SK-N-SH (cell line): ENCODE data around the gene MROH7. TPM values are rescaled to one million over a fixed set of nuclear protein-coding genes. Genes with fewer than 3 reads are reported as not detected.

ENCODE experiments used
- CTCF ChIA-PET: fragments of 300-600, 350-600 bp; formaldehyde crosslinking; extraction: SDS; loops from one replicate; lab custom pipeline; 2021; lab: Yijun Ruan, JAX
- POLR2A ChIA-PET: fragments of 350-600 bp; sonication (Branson Sonifier 250); formaldehyde crosslinking; extraction: SDS; loops from one replicate; lab custom pipeline; 2020; ENCODE audit warnings: antibody characterized with exemption, inconsistent platforms; lab: Yijun Ruan, JAX
- DNase-seq: peaks from one replicate; pipeline ENCODE4 v3.0.0; 2012
- H2AFZ ChIP-seq: fragments of 200-600 bp; sonication (generic); 2 replicates; pipeline ENCODE4 v1.8.1; 2016; ENCODE audit warnings: antibody characterized with exemption, mild to moderate bottlenecking, low read depth
- H3F3A ChIP-seq: fragments of 200-600 bp; sonication (generic); replicated peaks from 2 replicates; pipeline ENCODE3; 2016; ENCODE audit warnings: antibody characterized with exemption, mild to moderate bottlenecking; ENCODE audit not compliant: insufficient read depth
- H3K27ac ChIP-seq, 2 experiments: fragments of 200-500 bp in 1 of 2; fragments of 200-600 bp in 1 of 2; sonication (Bioruptor generic) in 1 of 2; sonication (generic), shearing (Covaris generic) in 1 of 2; 2 replicates each; pipeline versions ENCODE4 v1.5.1 to v1.6.1; 2014 to 2016; ENCODE audit warnings: low read depth in 2 of 2, inconsistent platforms in 1 of 2, low read length in 1 of 2, mild to moderate bottlenecking in 1 of 2, mixed read lengths in 1 of 2
- H3K27me3 ChIP-seq: fragments of 200-600 bp; sonication (generic), shearing (Covaris generic); 2 replicates; pipeline ENCODE4 v1.6.1; 2016; ENCODE audit warnings: mixed run types; ENCODE audit not compliant: insufficient read depth
- H3K36me3 ChIP-seq, 2 experiments: fragments of 200-500 bp in 1 of 2; fragments of 200-600 bp in 1 of 2; sonication (Bioruptor generic) in 1 of 2; sonication (generic) in 1 of 2; replicated peaks in 1 of 2; 2 replicates each; pipeline versions ENCODE3 to v1.5.1; 2014 to 2016; ENCODE audit warnings: low read length in 1 of 2, mild to moderate bottlenecking in 1 of 2; ENCODE audit not compliant: insufficient read depth in 2 of 2, control insufficient read depth in 1 of 2
- H3K4me1 ChIP-seq, 2 experiments: fragments of 200-500 bp in 1 of 2; fragments of 200-600 bp in 1 of 2; sonication (Bioruptor generic) in 1 of 2; sonication (generic), shearing (Covaris generic) in 1 of 2; 2 replicates each; pipeline versions ENCODE4 v1.5.1 to v1.6.1; 2014 to 2016; ENCODE audit warnings: low read depth in 1 of 2, low read length in 1 of 2, mixed run types in 1 of 2; ENCODE audit not compliant: insufficient read depth in 2 of 2, control insufficient read depth in 1 of 2
- H3K4me2 ChIP-seq: fragments of 200-600 bp; sonication (generic), shearing (Covaris generic); 2 replicates; pipeline ENCODE4 v1.6.1; 2017; ENCODE audit warnings: mixed run types
- H3K4me3 ChIP-seq, 2 experiments: fragments of 200-500 bp in 1 of 2; fragments of 200-600 bp in 1 of 2; sonication (Bioruptor generic) in 1 of 2; sonication (generic), shearing (Covaris generic) in 1 of 2; 2 replicates each; pipeline versions ENCODE4 v1.5.1 to v1.8.1; 2014 to 2016; ENCODE audit warnings: low read depth in 2 of 2, inconsistent platforms in 1 of 2, low read length in 1 of 2, mild to moderate bottlenecking in 1 of 2, mixed read lengths in 1 of 2, moderate library complexity in 1 of 2
- H3K79me2 ChIP-seq: fragments of 200-600 bp; sonication (generic); 2 replicates; pipeline ENCODE4 v1.8.1; 2017; ENCODE audit warnings: mild to moderate bottlenecking; ENCODE audit not compliant: insufficient read depth
- H3K9ac ChIP-seq: fragments of 200-600 bp; sonication (generic); 2 replicates; pipeline ENCODE4 v1.6.1; 2017; ENCODE audit warnings: mixed run types
- H3K9me2 ChIP-seq: fragments of 200-600 bp; sonication (generic); 2 replicates; pipeline ENCODE4 v1.6.1; 2017; ENCODE audit warnings: mixed run types
- H3K9me3 ChIP-seq: fragments of 200-600 bp; sonication (generic); 2 replicates; pipeline ENCODE4 v1.6.1; 2017; ENCODE audit warnings: mixed run types, mild to moderate bottlenecking, moderate library complexity
- H4K20me1 ChIP-seq: fragments of 200-600 bp; sonication (generic); 2 replicates; pipeline ENCODE4 v1.6.1; 2017; ENCODE audit warnings: mild to moderate bottlenecking, mixed run types; ENCODE audit not compliant: insufficient read depth
- CHD2 ChIP-seq: fragments of 150-350 bp; IDR thresholded peaks from 2 replicates; pipeline ENCODE4 v1.6.1; 2018; ENCODE audit warnings: low read length; ENCODE audit not compliant: partially characterized antibody
- ELF1 ChIP-seq: IDR thresholded peaks from 2 replicates; pipeline ENCODE4 v1.4.0; 2012
- EP300 ChIP-seq, 2 experiments: IDR thresholded peaks; 2 replicates each; pipeline versions ENCODE4 v1.4.0 to v1.6.1; 2012; ENCODE audit warnings: borderline replicate concordance in 1 of 2, low read depth in 1 of 2, low read length in 1 of 2
- EZH2phosphoT487 ChIP-seq: fragments of 200-600 bp; sonication (generic); IDR thresholded peaks from 2 replicates; pipeline ENCODE4 v1.6.1; 2017; ENCODE audit warnings: low read depth, mixed run types, mild to moderate bottlenecking, antibody characterized with exemption, moderate library complexity, borderline replicate concordance
- FOXJ3 ChIP-seq: sonication (generic); formaldehyde crosslinking; IDR thresholded peaks from 2 replicates; pipeline ENCODE4 v1.5.1; 2020; ENCODE audit warnings: mild to moderate bottlenecking, missing genetic modification reagents
- FOXM1 ChIP-seq: IDR thresholded peaks from 2 replicates; pipeline ENCODE4 v1.4.0; 2012; ENCODE audit warnings: low read depth, mild to moderate bottlenecking
- GABPA ChIP-seq: IDR thresholded peaks from 2 replicates; pipeline ENCODE4 v1.4.0; 2012; ENCODE audit warnings: low read depth, mild to moderate bottlenecking
- GATA2 ChIP-seq: sonication (generic); formaldehyde crosslinking; IDR thresholded peaks from 2 replicates; pipeline ENCODE4 v1.5.0; 2020; ENCODE audit warnings: mild to moderate bottlenecking, missing genetic modification reagents
- JUND ChIP-seq: IDR thresholded peaks from 2 replicates; pipeline ENCODE4 v1.4.0; 2012
- MEF2A ChIP-seq: IDR thresholded peaks from 2 replicates; pipeline ENCODE4 v1.4.0; 2012; ENCODE audit warnings: low read depth, borderline replicate concordance
- MXI1 ChIP-seq: IDR thresholded peaks from 2 replicates; pipeline ENCODE4 v1.6.1; 2012; ENCODE audit warnings: mild to moderate bottlenecking, low read depth, low read length, improper control_type of control experiment
- NFIC ChIP-seq: IDR thresholded peaks from 2 replicates; pipeline ENCODE4 v1.4.0; 2012; ENCODE audit warnings: borderline replicate concordance
- POLR2AphosphoS5 ChIP-seq: IDR thresholded peaks from 2 replicates; pipeline ENCODE4 v1.6.1; 2012; ENCODE audit warnings: low read depth, low read length
- RCOR1 ChIP-seq: fragments of 150-350 bp; IDR thresholded peaks from 2 replicates; pipeline ENCODE4 v1.6.1; 2017; ENCODE audit warnings: antibody characterized with exemption, low read length
- RXRA ChIP-seq: IDR thresholded peaks from 2 replicates; pipeline ENCODE4 v1.4.0; 2012; ENCODE audit warnings: low read depth, mild to moderate bottlenecking, borderline replicate concordance
- SIN3A ChIP-seq: IDR thresholded peaks from 2 replicates; pipeline ENCODE4 v1.6.1; 2012; ENCODE audit warnings: low read depth, mild to moderate bottlenecking, low read length, moderate library complexity, borderline replicate concordance
- TAF1 ChIP-seq: IDR thresholded peaks from 2 replicates; pipeline ENCODE4 v1.6.1; 2012; ENCODE audit warnings: low read depth, mild to moderate bottlenecking, low read length, moderate library complexity, borderline replicate concordance
- TCF12 ChIP-seq: IDR thresholded peaks from 2 replicates; pipeline ENCODE4 v1.4.0; 2012
- TEAD4 ChIP-seq: IDR thresholded peaks from 2 replicates; pipeline ENCODE4 v1.4.0; 2012; ENCODE audit warnings: mild to moderate bottlenecking, borderline replicate concordance; ENCODE audit not compliant: insufficient read depth
- WGBS: methylation state at CpG from one replicate; pipeline ENCODE4 v1.1.6; 2017; ENCODE audit warnings: low lambda C conversion rate; 5-methylcytosine and 5-hydroxymethylcytosine counted together
- polyA plus RNA-seq, 3 experiments: library from polyadenylated mRNA; depleted of rRNA; stranded (reverse); fragments of >200 nt; gene quantifications; 2 replicates each; pipeline ENCODE4 v1.2.3, GENCODE V29; 2012
- TF ChIP-seq, protein P1 (sequence below): IDR thresholded peaks from 2 replicates; pipeline ENCODE4 v1.4.0; 2012; ENCODE audit warnings: low read depth
- TF ChIP-seq, protein P2 (sequence below): IDR thresholded peaks from 2 replicates; pipeline ENCODE4 v1.4.0; 2012; ENCODE audit warnings: low read depth, borderline replicate concordance
- TF ChIP-seq, protein P3 (sequence below): IDR thresholded peaks from 2 replicates; pipeline ENCODE4 v1.4.0; 2012; ENCODE audit warnings: low read depth, borderline replicate concordance
- TF ChIP-seq, protein P4 (sequence below): IDR thresholded peaks from 2 replicates; pipeline ENCODE4; 2012

MROH7 gene
- polyA plus RNA-seq, 1 of the 3 experiments (the other 2 are of a cell fraction) = 0.51 TPM

DNA sequence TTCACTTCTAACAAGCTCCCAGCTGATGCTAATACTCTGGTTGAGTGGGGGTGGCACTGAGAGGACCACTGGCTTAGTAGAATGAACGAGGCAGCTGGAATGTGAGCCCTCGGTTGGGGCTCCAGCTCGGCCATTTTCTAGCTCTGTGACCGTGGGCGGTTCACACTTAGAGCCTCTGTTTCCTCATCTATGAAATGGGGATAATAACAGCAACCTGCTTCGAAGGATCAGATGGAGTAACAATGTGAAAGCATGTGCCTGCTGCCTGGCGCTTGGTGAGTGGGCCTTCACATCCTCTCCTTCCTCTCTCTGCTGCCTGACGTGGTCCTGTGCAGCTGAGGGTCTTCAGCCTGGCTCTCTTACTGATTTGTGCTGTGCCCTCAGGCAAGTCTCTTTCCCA lies 53.2 kb downstream of the MROH7 start:
- no peak overlapping the region for H3K27ac ChIP-seq
- no peaks in the 10 kb centered on the region for H3K9me2 ChIP-seq
- no peaks in the 10 kb centered on the region for H3F3A ChIP-seq
- no peak overlapping the region for H3K4me3 ChIP-seq
- H3K4me1 ChIP-seq = no peaks in the 10 kb centered on the region
- no peak for DNase-seq
- H3K9ac ChIP-seq = no peak overlapping the region
- no peak overlapping the region for H3K4me2 ChIP-seq
- CTCF ChIA-PET = no interaction called here
- no peaks in the 10 kb centered on the region for H3K79me2 ChIP-seq
- H3K27me3 ChIP-seq = no peaks in the 10 kb centered on the region; the same call in 1 of the 2 replicates
- H3K9me3 ChIP-seq = no peaks in the 10 kb centered on the region
- TF ChIP-seq TEAD4 (no peak), ELF1 (no peak), MEF2A (no peak), NFIC (no peak), FOXM1 (no peak), FOXJ3 (CRISPR knock-in tag) (no peak), GATA2 (CRISPR knock-in tag) (no peak), JUND (no peak), RXRA (no peak), EZH2phosphoT487 (no peak), RCOR1 (no peak), TCF12 (no peak), TAF1 (no peak), EP300 (IDR thresholded peaks at IDR 0.05; ENCODE audit: borderline replicate concordance in 1 of 2, low read depth in 1 of 2, low read length in 1 of 2) (no peak), CHD2 (no peak)
- TF ChIP-seq, protein P1, sequence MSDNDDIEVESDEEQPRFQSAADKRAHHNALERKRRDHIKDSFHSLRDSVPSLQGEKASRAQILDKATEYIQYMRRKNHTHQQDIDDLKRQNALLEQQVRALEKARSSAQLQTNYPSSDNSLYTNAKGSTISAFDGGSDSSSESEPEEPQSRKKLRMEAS = no peak
- TF ChIP-seq, protein P2, sequence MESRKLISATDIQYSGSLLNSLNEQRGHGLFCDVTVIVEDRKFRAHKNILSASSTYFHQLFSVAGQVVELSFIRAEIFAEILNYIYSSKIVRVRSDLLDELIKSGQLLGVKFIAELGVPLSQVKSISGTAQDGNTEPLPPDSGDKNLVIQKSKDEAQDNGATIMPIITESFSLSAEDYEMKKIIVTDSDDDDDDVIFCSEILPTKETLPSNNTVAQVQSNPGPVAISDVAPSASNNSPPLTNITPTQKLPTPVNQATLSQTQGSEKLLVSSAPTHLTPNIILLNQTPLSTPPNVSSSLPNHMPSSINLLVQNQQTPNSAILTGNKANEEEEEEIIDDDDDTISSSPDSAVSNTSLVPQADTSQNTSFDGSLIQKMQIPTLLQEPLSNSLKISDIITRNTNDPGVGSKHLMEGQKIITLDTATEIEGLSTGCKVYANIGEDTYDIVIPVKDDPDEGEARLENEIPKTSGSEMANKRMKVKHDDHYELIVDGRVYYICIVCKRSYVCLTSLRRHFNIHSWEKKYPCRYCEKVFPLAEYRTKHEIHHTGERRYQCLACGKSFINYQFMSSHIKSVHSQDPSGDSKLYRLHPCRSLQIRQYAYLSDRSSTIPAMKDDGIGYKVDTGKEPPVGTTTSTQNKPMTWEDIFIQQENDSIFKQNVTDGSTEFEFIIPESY = no peak
- TF ChIP-seq, protein P3, sequence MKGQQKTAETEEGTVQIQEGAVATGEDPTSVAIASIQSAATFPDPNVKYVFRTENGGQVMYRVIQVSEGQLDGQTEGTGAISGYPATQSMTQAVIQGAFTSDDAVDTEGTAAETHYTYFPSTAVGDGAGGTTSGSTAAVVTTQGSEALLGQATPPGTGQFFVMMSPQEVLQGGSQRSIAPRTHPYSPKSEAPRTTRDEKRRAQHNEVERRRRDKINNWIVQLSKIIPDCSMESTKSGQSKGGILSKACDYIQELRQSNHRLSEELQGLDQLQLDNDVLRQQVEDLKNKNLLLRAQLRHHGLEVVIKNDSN = no peak
- TF ChIP-seq, all 33 proteins: peak for 0
- Histone ChIP-seq H3K36me3 (no peaks in the 10 kb centered on the region), H4K20me1 (no peaks in the 10 kb centered on the region), H2AFZ (no peak overlapping the region)
- POLR2A ChIA-PET = no interaction called here
- 68% methylated on average over 8 of the region's 8 CpGs for WGBS

DNA sequence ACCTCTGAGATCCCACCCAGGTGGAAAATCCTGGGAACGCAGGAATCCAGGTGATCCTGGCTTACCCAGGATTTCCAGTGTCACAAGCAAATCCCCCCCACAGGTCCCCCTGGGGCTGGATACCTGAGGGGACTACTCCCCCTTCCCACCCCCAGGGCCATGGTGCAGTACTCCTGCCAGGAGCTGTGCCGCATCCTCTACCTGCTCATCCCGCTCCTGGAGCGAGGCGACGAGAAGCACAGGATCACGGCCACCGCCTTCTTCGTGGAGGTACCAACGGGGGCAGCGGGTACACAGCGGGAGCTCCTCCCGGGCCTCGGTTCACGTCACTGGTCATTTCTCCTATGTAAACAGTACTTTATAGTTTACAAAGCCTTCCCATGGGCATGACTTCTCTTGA lies 53.6 kb downstream of the MROH7 start:
- no peak for DNase-seq
- H4K20me1 ChIP-seq = no peaks in the 10 kb centered on the region
- no peaks in the 10 kb centered on the region for H3K9me3 ChIP-seq
- H3K4me1 ChIP-seq = no peaks in the 10 kb centered on the region
- no peak overlapping the region for H3K9ac ChIP-seq
- POLR2A ChIA-PET = no interaction called here
- TF ChIP-seq GABPA (no peak), ELF1 (no peak), POLR2AphosphoS5 (no peak), NFIC (no peak), MXI1 (no peak), TAF1 (no peak), EP300 (IDR thresholded peaks at IDR 0.05; ENCODE audit: borderline replicate concordance in 1 of 2, low read depth in 1 of 2, low read length in 1 of 2) (no peak), CHD2 (no peak), JUND (no peak), GATA2 (CRISPR knock-in tag) (no peak), SIN3A (no peak), RCOR1 (no peak)
- TF ChIP-seq, protein P1 = no peak
- TF ChIP-seq, protein P4, sequence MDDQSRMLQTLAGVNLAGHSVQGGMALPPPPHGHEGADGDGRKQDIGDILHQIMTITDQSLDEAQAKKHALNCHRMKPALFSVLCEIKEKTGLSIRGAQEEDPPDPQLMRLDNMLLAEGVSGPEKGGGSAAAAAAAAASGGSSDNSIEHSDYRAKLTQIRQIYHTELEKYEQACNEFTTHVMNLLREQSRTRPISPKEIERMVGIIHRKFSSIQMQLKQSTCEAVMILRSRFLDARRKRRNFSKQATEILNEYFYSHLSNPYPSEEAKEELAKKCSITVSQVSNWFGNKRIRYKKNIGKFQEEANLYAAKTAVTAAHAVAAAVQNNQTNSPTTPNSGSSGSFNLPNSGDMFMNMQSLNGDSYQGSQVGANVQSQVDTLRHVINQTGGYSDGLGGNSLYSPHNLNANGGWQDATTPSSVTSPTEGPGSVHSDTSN = no peak
- TF ChIP-seq, protein P2 = no peak
- no peak overlapping the region for H3K4me3 ChIP-seq
- H3K36me3 ChIP-seq = no peaks in the 10 kb centered on the region
- H3K27ac ChIP-seq = no peak overlapping the region
- no peaks in the 10 kb centered on the region for H3K79me2 ChIP-seq
- H3K4me2 ChIP-seq = no peak overlapping the region
- WGBS = 91% methylated on average over 9 of the region's 15 CpGs
- no peaks in the 10 kb centered on the region; the same call in 1 of the 2 replicates for H3K27me3 ChIP-seq
- no peak overlapping the region for H2AFZ ChIP-seq
- H3K9me2 ChIP-seq = no peaks in the 10 kb centered on the region
- CTCF ChIA-PET = no interaction called here
- no peaks in the 10 kb centered on the region for H3F3A ChIP-seq
